NB4 (cell line): ENCODE measurements around the gene SGPL1.
A peak's percentile ranks its signal among the peaks of the same experiment; 100 is the strongest.

Source experiments
- CTCF ChIP-seq: IDR thresholded peaks from one replicate; pipeline ENCODE4 v1.5.1; 2012; ENCODE audit warnings: low read depth, low read length
- MAX ChIP-seq: IDR thresholded peaks from 2 replicates; pipeline ENCODE4 v1.6.1; 2011; ENCODE audit warnings: low read depth, low read length
- MYC ChIP-seq: IDR thresholded peaks from 2 replicates; pipeline ENCODE4 v1.6.1; 2011; ENCODE audit warnings: low read depth, low read length

DNA sequence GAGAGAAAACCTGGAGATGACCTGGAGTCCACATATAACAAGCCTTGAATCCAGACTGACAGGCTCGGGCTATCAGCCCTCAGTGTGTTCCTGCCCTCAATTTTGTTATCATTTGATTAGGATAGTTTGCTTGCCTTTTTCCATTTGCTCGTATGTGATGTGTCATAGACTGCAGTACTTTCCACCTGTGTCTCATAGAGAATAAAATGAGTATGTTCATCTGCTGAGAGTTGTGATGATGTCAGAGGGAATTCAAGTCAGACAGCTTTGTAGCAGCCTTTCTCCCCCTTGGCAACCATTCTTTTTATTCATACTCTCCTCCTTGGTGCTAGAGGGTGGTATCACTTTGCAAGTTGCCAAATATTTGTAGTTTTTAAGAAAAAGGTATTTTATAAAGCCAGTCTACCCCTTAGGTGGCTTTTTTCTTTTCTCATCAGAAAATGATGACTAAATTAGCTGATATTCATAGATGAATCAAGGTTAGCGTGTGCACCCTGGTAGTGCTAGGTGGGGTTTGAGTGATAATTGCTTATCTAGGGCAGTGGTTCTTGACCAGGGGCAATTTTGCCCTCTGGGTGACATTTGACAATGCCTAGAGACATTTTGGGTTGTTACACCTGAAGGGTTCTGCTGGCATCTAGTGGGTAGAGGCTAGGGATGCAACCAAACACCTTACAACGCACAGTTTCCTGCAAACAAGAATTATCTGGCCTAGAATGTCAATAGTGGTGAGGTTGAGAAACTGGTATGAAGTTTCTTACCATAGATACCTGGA is 5.4 kb downstream of the SGPL1 start:
- TF ChIP-seq CTCF (peak; percentile 7), MAX (no peak), MYC (no peak)
